ENCODE results near the gene TACC3. TPM values are rescaled to one million over a fixed set of nuclear protein-coding genes. Genes with fewer than 3 reads are reported as not detected.
A peak's percentile ranks its signal among the peaks of the same experiment; 100 is the strongest.

TACC3 gene
- total and polyA plus RNA-seq, 9 donors = 2.1 to 10.4 (median 6.0) TPM

DNA sequence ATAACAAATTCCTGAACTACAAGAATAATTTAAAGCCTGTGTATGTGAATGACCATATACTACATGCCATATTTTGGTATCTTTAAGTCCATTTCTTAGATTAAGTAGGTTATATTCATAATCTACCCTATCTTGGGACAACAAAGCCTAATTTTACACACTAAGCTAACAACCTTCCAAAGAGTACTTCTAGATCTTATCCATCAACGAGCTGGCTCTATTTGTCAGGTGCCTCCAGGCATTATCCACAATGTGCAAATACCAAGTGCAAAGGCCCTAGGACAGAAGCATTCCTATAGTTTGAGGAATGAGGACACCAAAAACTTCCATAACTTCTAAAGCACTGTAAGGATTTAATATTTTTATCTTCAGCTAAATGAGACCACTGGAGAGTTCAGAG, 12.7 kb upstream of the TACC3 start:
- intact Hi-C loops (cut with DNase I) = no loop called here
- 52 to 67% (median 67%) methylated on average over 1 of the region's 1 CpG for WGBS, 3 donors

GRCh38 chr4:1711055-1711570, 10.2 kb upstream of the TACC3 start:
- no peak for DNase-seq
- Histone ChIP-seq H3K4me3 (peak overlapping the region; percentile 83), H3K4me1 (ENCODE audit: insufficient read depth) (peaks cover 9% of the 10 kb centered on the region), H3K36me3 (no peaks in the 10 kb centered on the region), H3K9me3 (no peaks in the 10 kb centered on the region), H3K27ac (peak overlapping the region; percentile 77 to 100), H3K27me3 (no peaks in the 10 kb centered on the region)
- WGBS, 3 donors = 9 to 14% (median 13%) methylated on average over 22 of the region's 22 CpGs
- intact Hi-C loops (cut with DNase I) = no loop called here
- TF ChIP-seq EP300 (IDR thresholded peaks at IDR 0.05) (no peak), POLR2A (IDR thresholded peaks at IDR 0.05) (no peak)
- TF ChIP-seq, protein P1, sequence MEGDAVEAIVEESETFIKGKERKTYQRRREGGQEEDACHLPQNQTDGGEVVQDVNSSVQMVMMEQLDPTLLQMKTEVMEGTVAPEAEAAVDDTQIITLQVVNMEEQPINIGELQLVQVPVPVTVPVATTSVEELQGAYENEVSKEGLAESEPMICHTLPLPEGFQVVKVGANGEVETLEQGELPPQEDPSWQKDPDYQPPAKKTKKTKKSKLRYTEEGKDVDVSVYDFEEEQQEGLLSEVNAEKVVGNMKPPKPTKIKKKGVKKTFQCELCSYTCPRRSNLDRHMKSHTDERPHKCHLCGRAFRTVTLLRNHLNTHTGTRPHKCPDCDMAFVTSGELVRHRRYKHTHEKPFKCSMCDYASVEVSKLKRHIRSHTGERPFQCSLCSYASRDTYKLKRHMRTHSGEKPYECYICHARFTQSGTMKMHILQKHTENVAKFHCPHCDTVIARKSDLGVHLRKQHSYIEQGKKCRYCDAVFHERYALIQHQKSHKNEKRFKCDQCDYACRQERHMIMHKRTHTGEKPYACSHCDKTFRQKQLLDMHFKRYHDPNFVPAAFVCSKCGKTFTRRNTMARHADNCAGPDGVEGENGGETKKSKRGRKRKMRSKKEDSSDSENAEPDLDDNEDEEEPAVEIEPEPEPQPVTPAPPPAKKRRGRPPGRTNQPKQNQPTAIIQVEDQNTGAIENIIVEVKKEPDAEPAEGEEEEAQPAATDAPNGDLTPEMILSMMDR (IDR thresholded peaks at IDR 0.05) = no peak

More for the DNA sequence above, 12.7 kb upstream of the TACC3 start:
- Histone ChIP-seq H3K27me3 (no peaks in the 10 kb centered on the region), H3K4me1 (ENCODE audit: insufficient read depth) (peaks cover 7% of the 10 kb centered on the region), H3K4me3 (no peak overlapping the region), H3K27ac (no peak overlapping the region), H3K9me3 (no peaks in the 10 kb centered on the region), H3K36me3 (no peaks in the 10 kb centered on the region)
- DNase-seq = no peak
- TF ChIP-seq, protein P1 (IDR thresholded peaks at IDR 0.05) = no peak
- TF ChIP-seq EP300 (IDR thresholded peaks at IDR 0.05) (no peak), POLR2A (IDR thresholded peaks at IDR 0.05) (no peak)

- Histone ChIP-seq H3K27me3 (no peaks in the 10 kb centered on the region), H3K4me1 (ENCODE audit: insufficient read depth) (peaks cover 9% of the 10 kb centered on the region), H3K9me3 (no peaks in the 10 kb centered on the region), H3K36me3 (no peaks in the 10 kb centered on the region), H3K27ac (peak overlapping the region; percentile 77 to 100), H3K4me3 (peak overlapping the region; percentile 83)
- intact Hi-C loops (cut with DNase I) = no loop called here
- 0 to 1% (median 1%) methylated on average over 47 to 85 of the region's 85 CpGs for WGBS, 3 donors
- peak; percentile 55 to 73 (median 61) for DNase-seq
- no peak for TF ChIP-seq POLR2A (IDR thresholded peaks at IDR 0.05)
- no peak for TF ChIP-seq EP300 (IDR thresholded peaks at IDR 0.05)
- TF ChIP-seq, protein P1 (IDR thresholded peaks at IDR 0.05) = no peak
Observed at GRCh38 chr4:1711571-1712215, 9.6 kb upstream of the TACC3 start.

- intact Hi-C loops (cut with DNase I) = no loop called here
- no peak for TF ChIP-seq EP300 (IDR thresholded peaks at IDR 0.05)
- TF ChIP-seq, protein P1 (IDR thresholded peaks at IDR 0.05) = no peak
- peak; percentile 87 for TF ChIP-seq POLR2A (IDR thresholded peaks at IDR 0.05)
- Histone ChIP-seq H3K9me3 (no peaks in the 10 kb centered on the region), H3K27ac (peak within 1 kb of the TSS; percentile 77 to 100), H3K4me3 (peak within 1 kb of the TSS; percentile 83), H3K4me1 (ENCODE audit: insufficient read depth) (peaks cover 9% of the 10 kb centered on the region), H3K36me3 (no peaks in the 10 kb centered on the region), H3K27me3 (no peaks in the 10 kb centered on the region)
- peak; percentile 95 to 97 (median 96) for DNase-seq
- WGBS, 3 donors = 0 to 1% (median 0%) methylated on average over 68 to 98 of the region's 98 CpGs
Observed at GRCh38 chr4:1712216-1713002, 8.9 kb upstream of the TACC3 start, which contains the start of gene SLBP. Gene SLBP, minus strand, starts transcription at chr4:1712319. Its CDS starts 131 bp downstream, at chr4:1712188.
